BJ (cell line): ENCODE measurements around the gene ETFB. TPM values are rescaled to one million over a fixed set of nuclear protein-coding genes. Genes with fewer than 3 reads are reported as not detected.

Experiments used
- CTCF ChIA-PET: fragments of 350-600 bp; formaldehyde crosslinking; extraction: SDS; loops from one replicate; lab custom pipeline; 2021; ENCODE audit warnings: antibody characterized with exemption, inconsistent platforms; lab: Yijun Ruan, JAX
- POLR2A ChIA-PET: fragments of 300-600 bp; sonication (Branson Sonifier 250); formaldehyde crosslinking; extraction: SDS; loops from one replicate; lab custom pipeline; 2021; ENCODE audit warnings: antibody characterized with exemption; lab: Charles Lee
- DNase-seq: peaks from one replicate; pipeline ENCODE4 v3.0.0-alpha.2; 2011; ENCODE audit warnings: low read depth
- H3K27me3 ChIP-seq: 2 replicates; pipeline ENCODE4 v1.6.0; 2011; ENCODE audit warnings: low read length; ENCODE audit not compliant: control insufficient read depth, insufficient read depth
- H3K36me3 ChIP-seq: 2 replicates; pipeline ENCODE4 v1.5.1; 2011; ENCODE audit warnings: low read length; ENCODE audit not compliant: control insufficient read depth, insufficient read depth
- H3K4me3 ChIP-seq: 2 replicates; pipeline ENCODE4 v1.5.1; 2011; ENCODE audit warnings: low read depth, mild to moderate bottlenecking, control low read depth, low read length
- CTCF ChIP-seq: IDR thresholded peaks from 2 replicates; pipeline ENCODE4 v1.5.1; 2011; ENCODE audit warnings: low read depth, mild to moderate bottlenecking, control low read depth, inconsistent platforms, low read length, moderate library complexity; ENCODE audit not compliant: insufficient read depth
- polyA plus RNA-seq: library from polyadenylated mRNA; depleted of rRNA; stranded (reverse); fragments of >200 nt; gene quantifications from 2 replicates; pipeline ENCODE4 v1.2.3, GENCODE V29; 2011; rRNA removed

The ETFB gene
- polyA plus RNA-seq, 1 experiment, result 149 TPM

DNA sequence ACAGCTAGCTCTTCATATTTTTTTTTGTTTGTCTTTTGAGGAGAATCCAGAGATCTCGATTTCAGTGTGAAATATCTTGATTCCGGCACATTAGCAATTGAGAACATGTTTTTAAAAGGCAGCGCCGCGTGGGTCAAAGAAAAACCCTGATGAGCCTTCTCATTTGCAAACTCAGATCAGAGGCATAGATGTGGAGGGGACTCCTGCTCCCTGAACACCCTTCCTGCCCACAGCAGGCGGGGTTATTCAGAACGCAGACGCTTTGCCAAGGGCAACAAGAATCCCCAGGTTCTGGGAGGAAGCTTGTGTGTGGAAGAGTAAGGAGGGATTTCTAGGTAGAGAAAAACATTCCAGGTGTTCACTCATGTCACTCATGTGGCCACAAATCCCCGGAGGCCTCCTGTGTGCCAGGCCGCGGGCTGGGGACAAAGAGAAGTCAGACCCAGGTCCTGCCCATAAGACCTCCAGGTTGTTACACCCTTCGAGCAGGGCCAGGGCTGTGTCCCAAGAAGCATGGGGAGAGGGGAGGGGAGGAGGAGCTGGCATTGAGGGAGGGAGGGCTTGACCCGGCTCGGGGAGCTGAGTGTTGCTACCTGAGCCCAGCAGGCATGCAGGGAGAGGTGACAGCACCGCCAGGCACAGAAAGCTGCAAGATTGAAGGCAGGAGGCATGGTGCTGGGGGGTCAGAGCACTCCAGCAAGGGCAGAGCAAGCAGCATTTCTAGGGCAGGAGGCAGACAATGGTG lies 70.6 kb downstream of the ETFB start:
- CTCF ChIA-PET, result no interaction called here
- POLR2A ChIA-PET, result no interaction called here
- H3K27me3 ChIP-seq, result no peaks in the 10 kb centered on the region
- H3K4me3 ChIP-seq, result no peak overlapping the region
- DNase-seq, result no peak
- no peak for TF ChIP-seq CTCF
- no peaks in the 10 kb centered on the region for H3K36me3 ChIP-seq

Other genes with a start within 250 kb of the ETFB start
- gene SIGLEC9, start 241.5 kb downstream of the ETFB start, polyA plus RNA-seq, result not detected in 2 replicates
- not detected in 2 replicates for gene SIGLEC7, start 224.1 kb downstream of the ETFB start, polyA plus RNA-seq
- not detected in 2 replicates for gene CD33, start 141.3 kb downstream of the ETFB start, polyA plus RNA-seq
- gene SIGLECL1, start 115.3 kb downstream of the ETFB start, polyA plus RNA-seq, result not detected in 2 replicates
- not detected in 2 replicates for gene IGLON5, start 54.7 kb downstream of the ETFB start, polyA plus RNA-seq
- 0.93 and 1.5 TPM in 2 replicates for gene VSIG10L, start 24.2 kb downstream of the ETFB start, polyA plus RNA-seq
- gene CLDND2, start 2.6 kb upstream of the ETFB start, polyA plus RNA-seq, result 0.12 TPM in 1 of 2 replicates, not detected in the other
- gene NKG7, start 6.3 kb upstream of the ETFB start, polyA plus RNA-seq, result not detected in 2 replicates
- gene LIM2, start 21.6 kb upstream of the ETFB start, polyA plus RNA-seq, result not detected in 2 replicates
- gene C19orf84, start 24.2 kb upstream of the ETFB start, polyA plus RNA-seq, result not detected in 2 replicates
- not detected in 2 replicates for gene SIGLEC10, start 51.3 kb upstream of the ETFB start, polyA plus RNA-seq
- gene SIGLEC8, start 92.1 kb upstream of the ETFB start, polyA plus RNA-seq, result not detected in 2 replicates
- gene CEACAM18, start 112.2 kb upstream of the ETFB start, polyA plus RNA-seq, result not detected in 2 replicates
- not detected in 2 replicates for gene SIGLEC12, start 135.4 kb upstream of the ETFB start, polyA plus RNA-seq
- not detected in 2 replicates for gene SIGLEC6, start 165.3 kb upstream of the ETFB start, polyA plus RNA-seq
- 6.3 and 8.5 TPM in 2 replicates for gene ZNF175, start 204.9 kb upstream of the ETFB start, polyA plus RNA-seq